HG02884 (cell line): ENCODE data around the gene ELAPOR2.
"Not testable (repeated sequence)": the region's sequence is repeated elsewhere in the genome, so short reads cannot be mapped to it uniquely, and the experiment has no call there.

ENCODE experiments used
- ATAC-seq: cut with Tn5 transposase; IDR thresholded peaks from one replicate; pipeline ENCODE4 v1.9.1; 2021; ENCODE audit warnings: mild to moderate bottlenecking, moderate library complexity; ENCODE audit not compliant: unreplicated experiment

The ELAPOR2 gene

DNA sequence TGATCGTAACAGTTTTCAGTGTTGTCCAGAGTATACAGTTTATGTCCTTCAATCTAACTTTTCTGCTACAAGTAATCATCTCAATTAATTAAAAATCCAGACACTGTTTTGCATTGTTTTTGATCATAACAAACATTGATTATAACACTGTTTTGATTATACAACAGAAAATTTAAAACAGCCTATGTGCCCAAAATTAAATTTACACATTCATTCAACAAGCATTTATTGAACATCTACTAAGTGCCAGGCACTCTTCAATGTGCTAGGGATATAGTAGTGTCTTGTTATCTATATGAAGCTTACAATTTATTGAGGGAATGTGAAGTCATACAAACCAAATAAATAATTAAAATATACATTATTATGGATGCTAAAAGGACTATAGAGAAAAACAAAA is 10.6 kb downstream of the ELAPOR2 start:
- no peak for ATAC-seq

DNA sequence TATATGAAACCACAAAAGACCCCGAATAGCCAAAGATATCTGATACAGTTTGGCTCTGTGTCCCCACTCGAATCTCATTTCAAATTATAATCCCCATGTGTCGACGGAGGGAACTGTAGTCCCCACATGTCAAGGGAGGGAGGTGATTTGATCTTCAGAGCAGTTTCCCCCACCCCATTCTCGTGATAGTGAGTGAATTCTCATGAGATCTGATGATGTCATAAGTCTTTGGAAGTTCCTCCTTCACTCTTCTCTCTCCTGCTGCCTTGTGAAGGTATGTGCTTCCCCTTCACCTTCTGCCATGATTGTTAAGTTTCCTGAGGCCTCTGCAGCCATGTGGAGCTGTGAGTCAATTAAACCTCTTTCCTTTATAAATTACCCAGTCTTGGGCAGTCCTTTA is 13.0 kb downstream of the ELAPOR2 start:
- no peak for ATAC-seq

DNA sequence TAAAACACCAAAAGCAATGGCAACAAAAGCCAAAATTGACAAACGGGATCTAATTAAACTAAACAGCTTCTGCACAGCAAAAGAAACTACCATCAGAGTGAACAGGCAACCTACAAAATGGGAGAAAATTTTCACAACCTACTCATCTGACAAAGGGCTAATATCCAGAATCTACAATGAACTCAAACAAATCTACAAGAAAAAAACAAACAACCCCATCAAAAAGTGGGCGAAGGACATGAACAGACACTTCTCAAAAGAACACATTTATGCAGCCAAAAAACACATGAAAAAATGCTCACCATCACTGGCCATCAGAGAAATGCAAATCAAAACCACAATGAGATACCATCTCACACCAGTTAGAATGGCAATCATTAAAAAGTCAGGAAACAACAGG is 14.7 kb downstream of the ELAPOR2 start:
- ATAC-seq: not testable (repeated sequence)

DNA sequence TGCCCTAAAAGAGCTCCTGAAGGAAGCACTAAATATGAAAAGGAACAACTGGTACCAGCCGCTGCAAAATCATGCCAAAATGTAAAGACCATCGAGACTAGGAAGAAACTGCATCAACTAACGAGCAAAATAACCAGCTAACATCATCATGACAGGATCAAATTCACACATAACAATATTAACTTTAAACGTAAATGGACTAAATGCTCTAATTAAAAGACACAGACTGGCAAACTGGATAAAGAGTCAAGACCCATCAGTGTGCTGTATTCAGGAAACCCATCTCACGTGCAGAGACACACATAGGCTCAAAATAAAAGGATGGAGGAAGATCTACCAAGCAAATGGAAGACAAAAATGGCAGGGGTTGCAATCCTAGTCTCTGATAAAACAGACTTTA is 17.9 kb downstream of the ELAPOR2 start:
- ATAC-seq: not testable (repeated sequence)

DNA sequence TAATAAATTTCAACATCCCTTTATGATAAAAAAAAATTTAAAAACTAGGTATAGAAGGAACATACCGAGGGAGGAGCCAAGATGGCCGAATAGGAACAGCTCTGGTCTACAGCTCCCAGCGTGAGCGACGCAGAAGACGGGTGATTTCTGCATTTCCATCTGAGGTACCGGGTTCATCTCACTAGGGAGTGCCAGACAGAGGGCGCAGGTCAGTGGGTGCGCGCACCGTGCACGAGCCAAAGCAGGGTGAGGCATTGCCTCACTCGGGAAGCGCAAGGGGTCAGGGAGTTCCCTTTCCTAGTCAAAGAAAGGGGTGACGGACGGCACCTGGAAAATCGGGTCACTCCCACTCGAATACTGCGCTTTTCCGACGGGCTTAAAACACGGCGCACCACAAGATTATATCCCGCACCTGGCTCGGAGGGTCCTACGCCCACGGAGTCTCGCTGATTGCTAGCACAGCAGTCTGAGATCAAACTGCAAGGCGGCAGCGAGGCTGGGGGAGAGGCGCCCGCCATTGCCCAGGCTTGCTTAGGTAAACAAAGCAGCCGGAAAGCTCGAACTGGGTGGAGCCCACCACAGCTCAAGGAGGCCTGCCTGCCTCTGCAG is 19.7 kb downstream of the ELAPOR2 start:
- not testable (repeated sequence) for ATAC-seq

DNA sequence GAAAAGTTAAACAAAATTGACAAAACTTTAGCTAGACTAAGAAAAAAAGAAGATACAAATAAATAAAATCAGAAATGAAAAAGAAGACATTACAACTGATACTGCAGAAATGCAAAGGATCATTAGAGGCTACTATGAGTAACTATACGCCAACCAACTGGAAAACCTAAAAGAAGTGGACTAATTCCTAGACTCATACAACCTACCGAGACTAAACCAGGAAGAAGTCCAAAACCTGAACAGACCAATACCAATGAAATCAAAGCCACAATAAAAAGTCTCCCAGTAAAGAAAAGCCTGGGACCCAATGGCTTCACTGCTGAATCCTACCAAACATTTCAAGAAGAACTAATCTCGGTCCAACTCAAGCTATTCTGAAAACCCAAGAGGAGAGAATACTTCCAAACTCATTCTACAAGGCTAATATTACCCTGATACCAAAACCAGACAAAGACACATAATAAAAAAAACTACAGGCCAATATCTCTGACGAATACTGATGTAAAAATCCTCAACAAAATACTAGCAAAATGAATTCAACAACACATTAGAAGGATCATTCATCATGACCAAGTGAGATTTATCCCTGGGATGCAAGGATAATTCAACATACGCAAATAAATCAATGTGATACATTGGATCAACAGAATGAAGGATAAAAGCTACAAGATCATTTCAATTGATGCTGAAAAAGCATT is 20.3 kb downstream of the ELAPOR2 start:
- ATAC-seq: no peak

DNA sequence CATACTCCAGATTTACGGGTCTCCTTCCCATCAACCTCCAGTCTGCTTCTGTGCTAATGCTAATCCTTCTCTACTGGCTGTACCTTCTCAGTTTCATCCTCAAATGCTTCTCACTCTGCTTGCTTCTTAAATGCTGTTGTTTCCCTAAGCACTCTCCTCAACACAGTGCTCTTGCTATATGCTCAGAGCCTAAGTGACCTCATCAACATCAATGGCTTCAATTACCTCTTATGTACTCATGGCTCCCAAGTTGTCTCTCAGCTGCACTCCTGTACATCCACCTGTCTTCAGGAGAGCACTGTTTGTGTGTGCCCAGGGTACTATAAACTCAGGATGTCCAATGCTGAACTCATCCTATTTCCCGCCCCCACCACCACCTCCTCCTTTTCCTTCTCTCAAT is 22.5 kb downstream of the ELAPOR2 start:
- no peak for ATAC-seq

DNA sequence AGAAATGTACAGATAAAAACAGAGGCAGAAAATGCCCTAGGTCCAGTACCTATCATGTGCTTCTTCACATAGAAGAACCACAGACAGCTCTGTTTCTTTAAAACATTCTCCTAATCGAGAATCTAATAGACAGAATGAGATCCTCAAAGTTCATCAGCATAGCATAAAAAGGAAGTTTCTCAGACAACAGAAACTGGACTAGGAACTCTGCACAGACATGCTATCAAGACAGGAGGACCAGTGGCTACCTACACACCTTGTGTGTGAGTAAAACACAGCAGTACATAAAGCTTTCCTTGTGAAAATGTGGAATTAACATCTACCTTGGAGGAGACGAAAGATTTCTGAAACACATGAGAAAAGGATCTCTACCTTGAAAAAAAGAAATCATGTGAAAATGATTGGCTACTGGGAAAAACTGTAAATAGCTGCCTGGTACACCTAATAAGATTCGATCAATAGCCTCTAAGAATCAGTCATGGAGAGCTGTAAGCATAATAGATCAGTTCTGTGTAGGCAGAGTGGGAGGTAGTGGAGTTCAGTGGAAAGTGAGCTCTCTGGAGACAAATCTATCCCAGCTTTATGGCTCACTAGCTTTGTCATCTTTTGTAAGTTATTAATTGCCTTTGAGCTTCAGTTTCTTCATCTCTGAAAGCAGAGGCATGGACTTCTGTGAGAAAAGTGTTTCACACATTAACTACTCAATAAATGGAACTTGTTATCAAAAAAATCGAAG is 26.7 kb downstream of the ELAPOR2 start:
- ATAC-seq: no peak

DNA sequence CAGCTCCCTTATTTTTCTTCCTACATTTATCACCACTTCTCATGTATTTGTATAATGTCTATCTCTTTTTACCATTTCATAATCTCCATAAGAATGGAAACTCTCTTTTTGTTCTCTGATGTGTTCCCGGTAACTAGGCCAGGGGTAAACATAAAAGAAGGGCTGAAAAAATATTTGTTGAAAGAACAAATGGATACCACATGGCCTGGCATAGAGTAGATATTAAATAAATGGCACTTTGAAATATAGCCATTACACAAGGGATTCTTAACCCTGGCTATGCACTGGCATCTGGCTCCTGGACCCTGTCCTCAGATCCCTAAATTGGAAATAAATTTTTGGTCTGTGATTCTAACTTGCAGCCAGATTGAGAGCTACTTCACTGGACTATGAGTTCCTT is 30.4 kb downstream of the ELAPOR2 start:
- no peak for ATAC-seq

DNA sequence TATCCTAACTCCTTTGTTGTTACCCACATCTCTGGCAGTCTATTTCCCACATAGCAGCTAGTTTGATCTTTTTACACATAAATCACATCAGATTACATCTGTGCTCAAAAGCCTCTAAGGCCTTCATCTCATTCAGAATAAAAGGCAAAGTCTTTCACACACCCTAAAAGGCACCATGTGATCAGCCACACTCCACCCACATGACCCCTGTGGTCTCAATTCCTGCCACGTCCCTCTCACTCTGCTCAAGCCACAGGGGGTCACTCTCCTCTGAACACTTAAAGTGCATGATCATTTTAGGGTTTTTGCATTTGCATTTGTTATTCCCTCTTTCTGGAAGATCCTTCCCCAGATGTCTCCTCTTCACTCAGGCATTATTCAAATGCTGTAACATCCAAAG is 30.8 kb downstream of the ELAPOR2 start:
- no peak for ATAC-seq

DNA sequence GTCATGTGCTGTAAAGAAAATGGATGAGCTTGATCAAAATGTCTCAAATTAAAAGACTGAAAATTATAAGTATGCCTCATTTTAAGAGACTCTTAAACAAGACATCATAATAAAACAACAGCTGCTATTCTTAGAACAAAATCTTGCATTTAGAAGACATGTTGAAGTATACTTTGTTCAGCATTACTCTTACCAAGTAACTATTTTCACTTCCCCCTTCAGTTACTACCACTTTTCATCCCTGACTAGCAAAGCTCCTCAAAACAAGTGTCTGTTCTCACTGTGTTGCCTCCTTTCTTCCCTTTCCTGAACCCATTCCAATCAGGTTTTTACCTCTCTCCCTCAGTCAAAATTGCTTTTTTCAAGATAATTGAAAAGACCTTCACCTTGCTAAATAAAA is 31.6 kb downstream of the ELAPOR2 start:
- ATAC-seq: peak; percentile 93

DNA sequence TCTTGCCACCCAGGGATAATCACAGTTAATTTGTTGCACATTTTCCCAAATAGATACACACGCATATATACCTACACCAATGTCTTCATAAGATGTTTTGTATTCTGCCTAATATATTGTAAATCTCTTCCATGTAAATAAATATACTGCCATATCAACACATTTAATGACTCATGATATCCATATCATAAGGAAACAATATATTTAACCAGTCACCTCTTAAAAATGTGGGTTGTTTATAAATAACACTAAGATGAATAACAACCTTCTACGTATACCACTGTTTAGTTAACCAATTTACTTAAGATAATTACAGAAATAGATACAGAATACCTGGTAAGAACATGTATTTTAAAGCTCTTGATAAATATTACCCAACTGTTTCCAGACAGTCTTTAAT is 38.2 kb downstream of the ELAPOR2 start:
- ATAC-seq: no peak

DNA sequence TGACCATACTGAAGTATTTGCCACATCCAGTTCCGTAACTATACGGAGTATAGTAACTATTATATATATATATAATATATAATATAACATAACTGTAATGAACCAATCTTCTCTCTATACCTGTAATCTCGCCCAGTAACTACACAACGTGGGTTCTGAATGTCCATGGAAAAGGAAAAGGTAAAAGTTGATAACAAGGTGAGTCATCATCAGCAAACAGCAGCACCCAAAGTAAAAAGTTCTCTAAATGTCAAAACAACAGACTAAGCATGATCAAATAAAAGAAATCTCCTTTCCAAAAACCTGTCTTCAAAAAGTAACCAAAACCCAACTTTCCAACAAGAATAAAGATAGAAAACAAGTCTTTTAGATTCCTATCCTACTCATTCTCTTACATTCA is 42.8 kb downstream of the ELAPOR2 start:
- no peak for ATAC-seq

DNA sequence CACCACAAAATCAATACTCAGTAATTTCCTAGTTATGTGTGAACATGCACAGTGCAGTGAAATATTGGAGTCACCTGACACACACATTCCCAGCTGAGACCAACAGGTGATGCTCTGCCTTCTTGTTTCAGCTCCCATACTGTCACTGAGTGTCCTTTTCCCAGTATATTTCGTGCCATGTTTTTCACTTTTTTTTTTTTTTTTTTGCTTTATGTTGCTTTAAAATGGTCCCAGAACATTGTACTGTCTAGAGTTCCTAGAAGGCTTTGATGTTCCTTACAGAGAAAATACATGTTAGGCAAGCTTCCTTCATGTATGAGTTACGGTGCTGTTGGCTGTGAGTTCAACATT is 45.6 kb downstream of the ELAPOR2 start:
- no peak for ATAC-seq

DNA sequence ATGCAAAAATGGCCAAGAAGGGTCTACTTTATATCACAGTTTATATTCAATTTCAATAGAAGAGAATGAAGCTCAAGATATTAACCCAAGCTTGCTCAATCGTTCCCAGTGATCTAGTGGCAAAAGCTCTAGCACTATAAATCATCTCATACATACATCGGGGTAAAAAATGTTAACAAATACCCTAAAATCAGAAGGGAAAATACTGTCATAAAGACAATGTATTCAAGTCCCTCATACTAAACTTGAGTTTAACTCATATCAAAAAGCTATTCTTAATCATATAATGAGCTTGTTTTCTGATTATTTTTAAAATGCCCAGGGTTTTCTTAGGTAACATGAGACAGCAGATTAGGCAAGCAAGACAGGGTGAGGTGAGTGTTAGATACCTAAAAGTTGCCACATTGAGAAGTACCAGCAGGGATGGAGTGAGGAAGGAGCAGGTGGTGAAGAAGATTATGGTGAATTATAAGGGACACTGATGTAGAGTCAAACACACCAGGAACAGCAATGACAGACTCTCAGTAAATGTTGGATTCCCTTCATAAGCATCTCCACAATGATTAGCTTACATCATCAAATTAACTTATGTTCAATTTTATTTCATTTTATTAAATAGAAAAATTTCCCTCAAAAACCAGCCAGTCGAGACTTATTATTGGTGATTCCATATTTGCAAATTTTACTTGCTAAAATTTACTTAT is 46.2 kb downstream of the ELAPOR2 start:
- no peak for ATAC-seq
